Muscle layer of colon (tissue), 2 donors: ENCODE data around the gene BRAT1.
"Not testable (repeated sequence)": the region's sequence is repeated elsewhere in the genome, so short reads cannot be mapped to it uniquely, and the experiment has no call there.

Experiments
- H3K27ac ChIP-seq: one replicate; pipeline ENCODE4 v1.7.0; 2013; ENCODE audit warnings: low read depth, mild to moderate bottlenecking, low read length, moderate library complexity
- H3K27me3 ChIP-seq, 2 donors: one replicate each; pipeline ENCODE4 v1.7.0; 2013; ENCODE audit warnings: low read length in 2 of 2, mild to moderate bottlenecking in 2 of 2; ENCODE audit not compliant: insufficient read depth in 2 of 2, control insufficient read depth in 1 of 2
- H3K36me3 ChIP-seq: one replicate; pipeline ENCODE4 v1.7.0; 2013; ENCODE audit warnings: mild to moderate bottlenecking, low read length; ENCODE audit not compliant: insufficient read depth
- H3K4me1 ChIP-seq: one replicate; pipeline ENCODE4 v1.7.0; 2013; ENCODE audit warnings: mild to moderate bottlenecking, low read length; ENCODE audit not compliant: insufficient read depth
- H3K4me3 ChIP-seq, 2 donors: one replicate each; pipeline ENCODE4 v1.7.0; 2013; ENCODE audit warnings: low read length in 2 of 2, low read depth in 1 of 2, mild to moderate bottlenecking in 1 of 2, moderate library complexity in 1 of 2
- H3K9ac ChIP-seq: one replicate; pipeline ENCODE4 v1.7.0; 2013; ENCODE audit warnings: low read length
- H3K9me3 ChIP-seq: one replicate; pipeline ENCODE4 v1.7.0; 2013; ENCODE audit warnings: mild to moderate bottlenecking, low read length
- donor health status: abdominal sarcoma.
- donor health status: Adenocarcinoma of cecum.

BRAT1 gene

GRCh38 chr7:2594599-2594998 lies 39.3 kb upstream of the BRAT1 start:
- no peak overlapping the region for H3K4me3 ChIP-seq
- H3K27ac ChIP-seq: no peak overlapping the region
- no peaks in the 10 kb centered on the region for H3K4me1 ChIP-seq
- H3K9ac ChIP-seq: no peak overlapping the region
- no peaks in the 10 kb centered on the region for H3K27me3 ChIP-seq
- peaks cover 17% of the 10 kb centered on the region for H3K36me3 ChIP-seq
- H3K9me3 ChIP-seq: no peaks in the 10 kb centered on the region

GRCh38 chr7:2593036-2593727 lies 37.9 kb upstream of the BRAT1 start:
- no peak overlapping the region for H3K27ac ChIP-seq
- no peaks in the 10 kb centered on the region for H3K27me3 ChIP-seq
- H3K4me1 ChIP-seq: no peaks in the 10 kb centered on the region
- no peak overlapping the region for H3K9ac ChIP-seq
- H3K4me3 ChIP-seq: no peak overlapping the region
- no peaks in the 10 kb centered on the region for H3K9me3 ChIP-seq
- H3K36me3 ChIP-seq: peaks cover 17% of the 10 kb centered on the region

- Histone ChIP-seq H3K27ac (no peak overlapping the region), H3K36me3 (peaks cover 17% of the 10 kb centered on the region), H3K9ac (no peak overlapping the region), H3K9me3 (no peaks in the 10 kb centered on the region), H3K4me1 (no peaks in the 10 kb centered on the region), H3K27me3 (no peaks in the 10 kb centered on the region), H3K4me3 (no peak overlapping the region)
Observed at GRCh38 chr7:2592375-2592865, 37.1 kb upstream of the BRAT1 start.

GRCh38 chr7:2589941-2590340 lies 34.6 kb upstream of the BRAT1 start:
- not testable (repeated sequence) for H3K4me3 ChIP-seq, H3K4me1 ChIP-seq, H3K27me3 ChIP-seq, H3K9ac ChIP-seq, H3K9me3 ChIP-seq, H3K27ac ChIP-seq
- peaks cover 27% of the 10 kb centered on the region for H3K36me3 ChIP-seq

DNA sequence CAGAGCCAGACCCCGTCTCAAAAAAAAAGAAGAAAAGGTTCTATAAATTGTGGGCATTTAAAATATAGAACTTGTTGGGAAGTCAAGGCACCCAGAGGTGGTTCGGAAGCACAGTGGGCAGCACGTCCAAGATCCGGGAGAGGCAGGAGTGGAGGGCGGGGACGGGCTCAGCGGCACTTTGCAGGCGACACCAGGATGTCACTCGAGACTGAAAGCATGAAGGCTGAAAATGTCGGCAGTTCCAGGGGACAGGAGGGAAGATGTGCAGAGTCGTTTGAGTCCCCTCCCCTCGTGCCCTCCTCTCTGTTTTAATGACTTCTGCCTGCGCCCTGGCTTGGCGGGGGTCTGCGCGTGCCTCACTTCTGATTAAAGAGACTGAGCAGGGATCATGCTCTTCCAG lies 34.0 kb upstream of the BRAT1 start:
- H3K9ac ChIP-seq: no peak overlapping the region
- no peaks in the 10 kb centered on the region for H3K4me1 ChIP-seq
- no peak overlapping the region for H3K4me3 ChIP-seq
- peaks cover 21% of the 10 kb centered on the region for H3K36me3 ChIP-seq
- H3K27ac ChIP-seq: no peak overlapping the region
- no peaks in the 10 kb centered on the region for H3K27me3 ChIP-seq
- H3K9me3 ChIP-seq: no peaks in the 10 kb centered on the region

- no peak overlapping the region for H3K4me3 ChIP-seq
- H3K9ac ChIP-seq: no peak overlapping the region
- no peaks in the 10 kb centered on the region for H3K27me3 ChIP-seq
- H3K27ac ChIP-seq: no peak overlapping the region
- H3K36me3 ChIP-seq: peaks cover 18% of the 10 kb centered on the region
- no peaks in the 10 kb centered on the region for H3K4me1 ChIP-seq
- no peaks in the 10 kb centered on the region for H3K9me3 ChIP-seq
Observed at GRCh38 chr7:2587778-2588177, 32.5 kb upstream of the BRAT1 start.

- Histone ChIP-seq H3K36me3 (peaks cover 18% of the 10 kb centered on the region), H3K9me3 (no peaks in the 10 kb centered on the region), H3K27me3 (no peaks in the 10 kb centered on the region), H3K9ac (no peak overlapping the region), H3K4me1 (no peaks in the 10 kb centered on the region), H3K27ac (no peak overlapping the region), H3K4me3 (no peak overlapping the region)
Observed at GRCh38 chr7:2587134-2587533, 31.8 kb upstream of the BRAT1 start.

DNA sequence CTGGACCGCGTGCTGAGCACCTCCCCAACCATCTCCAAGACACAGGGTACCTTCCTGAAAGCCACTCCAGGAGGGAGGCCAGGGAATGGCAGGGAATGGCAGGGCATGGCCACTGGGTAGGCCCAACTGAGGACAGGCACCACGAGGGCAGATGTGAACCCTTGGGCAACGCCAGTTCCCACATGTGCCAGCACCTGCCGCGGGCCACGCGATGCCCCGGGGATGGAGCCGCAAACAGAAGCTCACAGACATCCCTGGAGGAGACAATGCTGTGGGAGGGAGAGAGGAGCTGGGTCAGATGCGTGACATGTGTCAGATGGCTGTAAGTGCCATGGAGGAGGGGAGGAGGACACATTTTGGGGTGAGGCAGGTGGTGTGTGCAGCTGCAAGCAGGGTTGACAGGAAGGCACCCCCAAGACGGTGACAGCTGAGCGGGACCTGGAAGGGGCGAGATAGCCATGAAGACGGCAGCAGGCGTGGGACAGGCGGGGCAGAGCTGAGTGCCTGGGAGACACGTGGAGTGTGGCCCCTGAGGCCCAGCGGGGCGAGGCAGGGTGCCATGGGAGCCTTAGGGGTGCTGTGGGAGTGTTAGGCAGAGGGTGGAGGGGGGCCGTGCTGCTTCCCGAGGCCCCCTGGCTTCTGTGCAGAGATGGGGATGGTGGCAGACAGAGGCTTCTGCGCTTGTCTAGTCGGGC lies 31.1 kb upstream of the BRAT1 start:
- Histone ChIP-seq H3K4me1 (no peaks in the 10 kb centered on the region), H3K9ac (no peak overlapping the region)

GRCh38 chr7:2585446-2585845 lies 30.1 kb upstream of the BRAT1 start:
- H3K9ac ChIP-seq: no peak overlapping the region
- no peak overlapping the region for H3K4me3 ChIP-seq
- H3K27me3 ChIP-seq: no peaks in the 10 kb centered on the region
- H3K4me1 ChIP-seq: no peaks in the 10 kb centered on the region
- H3K27ac ChIP-seq: no peak overlapping the region
- no peaks in the 10 kb centered on the region for H3K9me3 ChIP-seq
- H3K36me3 ChIP-seq: peaks cover 13% of the 10 kb centered on the region

More for the DNA sequence above, 31.1 kb upstream of the BRAT1 start:
- H3K27me3 ChIP-seq: no peaks in the 10 kb centered on the region
- peaks cover 18% of the 10 kb centered on the region for H3K36me3 ChIP-seq
- H3K9me3 ChIP-seq: no peaks in the 10 kb centered on the region
- no peak overlapping the region for H3K27ac ChIP-seq
- no peak overlapping the region for H3K4me3 ChIP-seq

- Histone ChIP-seq H3K4me3 (no peak overlapping the region), H3K9ac (no peak overlapping the region), H3K9me3 (no peaks in the 10 kb centered on the region), H3K27ac (no peak overlapping the region), H3K4me1 (no peaks in the 10 kb centered on the region), H3K27me3 (no peaks in the 10 kb centered on the region), H3K36me3 (peaks cover 20% of the 10 kb centered on the region)
Observed at GRCh38 chr7:2583798-2584580, 28.7 kb upstream of the BRAT1 start.

DNA sequence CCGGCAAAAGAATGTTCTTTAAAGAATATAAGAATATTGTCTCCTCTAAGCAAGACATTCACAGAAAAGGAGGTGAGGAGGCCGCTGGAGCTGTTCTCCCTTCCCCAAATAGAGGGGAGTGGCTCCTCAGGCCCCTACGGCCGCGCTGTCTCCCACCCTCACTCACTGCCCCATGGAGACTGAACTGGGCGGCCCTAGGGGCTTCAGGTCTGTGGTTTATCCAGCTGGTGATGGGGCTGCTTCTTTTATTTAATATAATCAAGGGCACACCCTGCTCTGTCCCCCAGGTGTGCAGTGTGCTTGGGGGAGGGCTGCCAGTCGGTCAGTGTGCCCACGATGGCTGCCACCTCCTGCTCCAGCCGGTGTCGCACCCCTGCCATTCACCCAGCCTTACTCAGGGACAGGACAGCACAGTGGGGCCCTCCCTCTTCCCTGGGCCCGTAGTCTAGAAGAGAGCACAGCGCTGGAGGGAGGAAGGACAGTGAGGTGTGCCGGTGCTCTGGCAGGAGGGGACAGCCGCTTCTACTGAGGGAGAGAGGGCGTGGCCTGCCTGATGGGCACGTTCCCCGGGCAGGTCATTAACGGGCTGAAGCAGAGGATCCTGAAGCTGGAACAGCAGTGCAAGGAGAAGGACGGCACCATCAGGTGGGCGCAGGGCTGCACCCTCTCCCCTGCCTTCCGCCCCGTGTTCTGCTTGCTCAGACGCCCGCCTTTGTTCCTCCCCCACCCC lies 26.8 kb upstream of the BRAT1 start:
- Histone ChIP-seq H3K9ac (no peak overlapping the region), H3K27me3 (no peaks in the 10 kb centered on the region), H3K4me1 (no peaks in the 10 kb centered on the region), H3K4me3 (no peak overlapping the region), H3K36me3 (peaks cover 20% of the 10 kb centered on the region), H3K9me3 (no peaks in the 10 kb centered on the region), H3K27ac (no peak overlapping the region)
